Kidney epithelial cell (primary cell): Measurements from ENCODE around the gene NDUFB11. TPM values are rescaled to one million over a fixed set of nuclear protein-coding genes. Genes with fewer than 3 reads are reported as not detected.

ENCODE experiments used
- DNase-seq: peaks from one replicate; pipeline ENCODE4 v3.0.0-alpha.2; 2010; ENCODE audit warnings: low read depth
- H3K27me3 ChIP-seq: 2 replicates; pipeline ENCODE4 v1.6.0; 2011; ENCODE audit warnings: low read length; ENCODE audit not compliant: control insufficient read depth, insufficient read depth
- H3K36me3 ChIP-seq: 2 replicates; pipeline ENCODE4 v1.5.1; 2011; ENCODE audit warnings: low read length; ENCODE audit not compliant: control insufficient read depth, insufficient read depth
- H3K4me3 ChIP-seq: 2 replicates; pipeline ENCODE4 v1.5.1; 2011; ENCODE audit warnings: low read depth, mild to moderate bottlenecking, control low read depth, low read length
- CTCF ChIP-seq: IDR thresholded peaks from 2 replicates; pipeline ENCODE4 v1.5.1; 2011; ENCODE audit warnings: mild to moderate bottlenecking, moderate library complexity, low read length, control low read depth, inconsistent platforms; ENCODE audit not compliant: insufficient read depth, poor library complexity, severe bottlenecking
- total RNA-seq: library from RNA; depleted of rRNA; stranded (reverse); fragments of >200 nt; gene quantifications from 2 replicates; pipeline ENCODE4 v1.2.3, GENCODE V29; 2015

The NDUFB11 gene
- total RNA-seq, 1 donor from 2014 or later: 46.2 TPM

- Histone ChIP-seq H3K4me3 (no peak overlapping the region), H3K27me3 (no peaks in the 10 kb centered on the region), H3K36me3 (no peaks in the 10 kb centered on the region)
- TF ChIP-seq CTCF: no peak
- DNase-seq: no peak
Measured at GRCh38 chrX:47189906-47190305, 45.4 kb upstream of the NDUFB11 start.

GRCh38 chrX:47187106-47187677 is 42.7 kb upstream of the NDUFB11 start:
- H3K36me3 ChIP-seq: no peaks in the 10 kb centered on the region

GRCh38 chrX:47186096-47186740 is 41.7 kb upstream of the NDUFB11 start:
- TF ChIP-seq CTCF: no peak
- peaks cover 2% of the 10 kb centered on the region for H3K27me3 ChIP-seq
- H3K36me3 ChIP-seq: no peaks in the 10 kb centered on the region
- no peak for DNase-seq
- no peak overlapping the region for H3K4me3 ChIP-seq

More at GRCh38 chrX:47187106-47187677, 42.7 kb upstream of the NDUFB11 start:
- TF ChIP-seq CTCF: no peak
- Histone ChIP-seq H3K27me3 (peaks cover under 1% of the 10 kb centered on the region), H3K4me3 (no peak overlapping the region)
- DNase-seq: no peak

- Histone ChIP-seq H3K36me3 (no peaks in the 10 kb centered on the region), H3K4me3 (no peak overlapping the region), H3K27me3 (peaks cover 2% of the 10 kb centered on the region)
- no peak for TF ChIP-seq CTCF
- no peak for DNase-seq
Measured at GRCh38 chrX:47185241-47185640, 40.7 kb upstream of the NDUFB11 start.

GRCh38 chrX:47184486-47184885 is 40.0 kb upstream of the NDUFB11 start:
- Histone ChIP-seq H3K4me3 (no peak overlapping the region), H3K27me3 (peaks cover 2% of the 10 kb centered on the region), H3K36me3 (no peaks in the 10 kb centered on the region)
- DNase-seq: no peak
- no peak for TF ChIP-seq CTCF
